NCI-H1417 (cell line): Measurements from ENCODE around the gene PHPT1.
A peak's percentile ranks its signal among the peaks of the same experiment; 100 is the strongest.
"Not testable (repeated sequence)": the region's sequence is repeated elsewhere in the genome, so short reads cannot be mapped to it uniquely, and the experiment has no call there.

Experiments
- DNase-seq, 3 experiments: peaks; one replicate each; lab custom pipeline; 2025; lab: John Stamatoyannopoulos, UW

The PHPT1 gene

GRCh38 chr9:136823136-136824046 is 25.8 kb upstream of the PHPT1 start:
- DNase-seq = peak in 2 of 3 experiments; percentile 85 to 93

DNA sequence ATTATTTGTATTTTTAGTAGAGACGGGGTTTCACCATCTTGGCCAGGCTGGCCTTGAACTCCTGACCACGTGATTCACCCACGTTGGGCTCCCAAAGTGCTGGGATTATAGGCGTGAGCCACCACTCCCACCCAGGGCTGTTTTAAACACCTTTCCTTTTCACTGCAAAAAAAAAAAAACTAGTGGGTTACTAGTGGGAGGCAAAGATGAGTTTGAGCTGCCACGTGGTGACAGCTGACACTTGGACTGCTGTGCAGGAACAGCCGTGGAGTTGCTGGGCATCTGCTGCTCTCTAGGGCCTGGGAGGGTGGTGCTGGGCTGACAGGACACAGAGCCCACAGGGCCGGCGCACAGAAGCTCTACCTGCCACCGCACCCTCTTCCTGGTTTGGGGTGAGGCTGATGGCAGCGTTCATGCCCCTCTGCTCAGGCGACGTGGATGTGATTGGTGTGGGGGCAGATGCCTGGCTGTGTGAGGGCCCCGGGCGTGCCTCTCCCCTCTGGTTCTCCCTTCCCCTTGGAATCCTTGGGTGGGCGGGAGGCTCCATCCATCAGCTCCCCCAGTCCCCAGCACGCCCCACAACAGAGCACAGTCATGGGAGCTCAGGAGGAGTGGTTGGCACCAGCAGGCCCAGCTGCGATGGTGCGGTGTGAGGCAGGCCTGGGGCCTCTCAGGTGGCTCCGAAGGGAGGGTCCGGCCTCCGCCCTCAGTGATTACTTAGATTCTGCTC is 24.5 kb upstream of the PHPT1 start:
- DNase-seq = no peak

DNA sequence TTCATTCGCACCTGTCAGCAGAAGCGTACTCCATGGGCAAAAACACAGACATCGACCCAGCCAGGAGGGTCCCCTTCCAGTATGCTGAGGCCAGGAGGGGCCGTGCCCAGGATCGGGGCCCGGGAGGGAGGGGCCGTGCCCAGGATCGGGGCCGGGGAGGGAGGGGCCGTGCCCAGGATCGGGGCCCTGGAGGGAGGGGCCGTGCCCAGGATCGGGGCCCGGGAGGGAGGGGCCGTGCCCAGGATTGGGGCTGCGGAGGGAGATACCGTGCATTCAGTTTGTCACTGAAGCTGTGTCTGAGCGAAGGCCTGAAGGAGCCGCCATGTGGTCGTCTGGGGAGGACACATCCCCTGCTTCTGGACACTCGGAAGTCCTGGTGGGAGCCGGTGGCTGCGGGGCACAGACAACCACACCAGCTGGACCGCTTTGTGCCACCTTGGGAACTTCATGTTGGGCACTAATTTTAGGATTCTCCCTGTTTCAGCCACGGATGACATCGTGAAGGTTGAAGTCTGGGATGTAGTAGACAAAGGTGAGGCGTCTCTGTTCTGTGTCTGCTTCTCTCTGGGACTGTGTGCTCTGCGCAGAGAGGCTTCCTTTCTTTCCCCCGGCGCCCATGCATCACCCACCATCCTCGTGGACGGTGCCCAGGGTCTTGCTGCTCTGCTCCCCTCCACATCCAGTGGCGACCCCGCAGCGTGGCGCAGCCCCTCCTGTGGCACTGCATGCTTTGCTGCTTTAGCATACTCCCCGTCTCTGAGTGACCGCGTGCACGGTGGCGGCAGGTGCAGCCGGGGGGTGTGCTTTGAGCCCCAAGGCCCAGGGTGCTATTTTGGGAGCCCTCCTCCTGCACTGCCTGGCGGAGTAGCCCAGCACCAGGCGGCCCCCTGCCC is 23.7 kb upstream of the PHPT1 start:
- DNase-seq = no peak

GRCh38 chr9:136826188-136826541 is 23.0 kb upstream of the PHPT1 start:
- DNase-seq = no peak

GRCh38 chr9:136826703-136827582 is 22.3 kb upstream of the PHPT1 start:
- no peak for DNase-seq

GRCh38 chr9:136827794-136828473 is 21.3 kb upstream of the PHPT1 start:
- no peak for DNase-seq

GRCh38 chr9:136828474-136829140 is 20.6 kb upstream of the PHPT1 start:
- DNase-seq = no peak

DNA sequence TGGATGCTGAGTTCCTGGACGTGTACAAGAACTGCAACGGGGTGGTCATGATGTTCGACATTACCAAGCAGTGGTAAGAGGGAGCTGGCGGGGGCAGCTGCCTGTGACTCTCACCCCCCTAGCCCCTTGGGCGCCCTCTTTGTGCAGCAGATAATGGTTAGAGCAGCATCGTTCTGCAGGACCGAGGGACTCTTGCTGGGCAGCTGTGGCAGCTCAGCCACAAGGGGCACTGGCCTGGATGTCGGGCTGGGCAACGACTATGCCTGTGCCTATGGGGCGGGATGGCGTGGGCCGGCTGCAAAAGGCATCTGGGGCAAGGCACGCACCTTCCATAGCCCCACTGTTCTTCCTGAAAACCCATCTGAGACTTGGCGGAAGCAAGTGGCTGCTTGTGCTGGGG is 19.8 kb upstream of the PHPT1 start:
- no peak for DNase-seq

DNA sequence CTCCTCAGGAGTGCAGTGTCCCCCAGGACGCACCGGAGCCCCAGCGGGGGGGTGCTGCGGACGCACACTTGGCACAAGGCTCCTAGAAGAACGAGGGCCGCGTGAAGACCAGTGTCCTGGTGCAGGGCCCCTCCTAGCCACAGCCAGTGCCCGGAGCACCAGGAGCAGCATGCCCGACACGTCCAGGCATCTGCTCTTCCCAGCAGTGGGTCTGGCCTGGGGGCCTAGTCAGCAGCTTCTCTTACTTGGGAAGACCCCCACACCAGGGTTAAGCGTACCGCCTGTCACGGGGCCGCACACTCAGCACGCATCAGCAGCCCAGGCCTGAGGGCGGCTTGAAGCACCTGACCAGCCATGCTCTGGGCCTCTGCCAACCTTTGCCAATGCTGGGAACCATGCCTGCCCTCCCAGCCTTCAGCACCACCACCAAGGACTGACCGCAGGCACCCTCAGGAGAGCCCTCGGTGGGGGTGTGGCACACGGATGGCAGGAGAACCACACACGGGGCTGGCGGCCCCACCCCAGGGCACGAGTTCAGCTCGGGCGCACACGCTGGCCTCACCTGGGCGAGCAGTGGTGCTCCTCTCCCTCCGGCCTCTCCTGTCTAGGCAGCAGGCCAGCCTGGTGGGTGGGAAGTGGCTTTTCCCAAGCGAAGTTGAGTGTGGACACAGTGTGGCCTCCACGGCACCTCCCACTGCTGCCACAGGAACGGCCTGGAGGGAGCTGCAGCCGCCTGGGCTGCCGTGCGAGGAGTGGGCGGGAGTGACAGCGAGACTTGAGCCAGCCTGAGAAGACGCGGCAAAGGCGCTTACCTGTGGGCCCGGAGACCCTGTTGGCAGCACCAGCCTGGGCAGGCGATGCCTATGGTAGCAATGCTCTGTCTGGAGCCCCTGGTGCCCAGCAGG is 19.0 kb upstream of the PHPT1 start:
- no peak for DNase-seq

DNA sequence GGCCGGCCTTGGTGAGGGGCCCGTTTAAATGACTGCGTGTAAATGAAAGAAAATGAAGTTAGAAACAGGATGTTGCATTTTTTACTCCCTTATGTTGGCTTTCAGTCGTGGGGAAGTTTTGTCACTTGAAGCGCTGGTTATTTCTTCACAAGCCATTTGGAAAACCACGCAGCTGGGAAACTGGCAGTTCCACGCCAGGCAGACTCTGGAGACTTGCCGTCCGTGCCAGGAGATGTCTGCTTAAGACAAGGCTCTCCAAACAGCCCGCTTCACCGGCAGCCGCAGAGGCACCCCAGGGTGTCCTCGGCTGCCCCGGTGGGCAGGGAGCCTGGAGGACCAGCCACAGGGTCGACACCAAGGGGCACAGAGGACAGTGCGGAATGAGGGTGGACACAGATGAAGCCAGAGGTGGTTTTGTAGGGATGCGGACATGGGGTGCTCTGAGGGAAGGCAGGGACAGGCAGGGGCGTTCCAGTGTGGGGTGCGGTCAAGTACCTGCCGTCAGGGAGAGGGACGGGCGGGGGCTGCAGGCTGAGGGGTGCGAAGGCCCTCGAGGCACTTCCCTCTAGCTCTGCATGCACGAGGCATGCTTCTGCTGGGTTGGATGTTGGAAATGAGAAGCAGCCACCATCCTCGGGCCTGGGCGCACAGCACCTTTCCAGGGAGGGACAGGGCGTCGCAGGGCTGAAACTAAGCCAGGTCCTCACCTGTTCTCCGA is 18.0 kb upstream of the PHPT1 start:
- DNase-seq = no peak

DNA sequence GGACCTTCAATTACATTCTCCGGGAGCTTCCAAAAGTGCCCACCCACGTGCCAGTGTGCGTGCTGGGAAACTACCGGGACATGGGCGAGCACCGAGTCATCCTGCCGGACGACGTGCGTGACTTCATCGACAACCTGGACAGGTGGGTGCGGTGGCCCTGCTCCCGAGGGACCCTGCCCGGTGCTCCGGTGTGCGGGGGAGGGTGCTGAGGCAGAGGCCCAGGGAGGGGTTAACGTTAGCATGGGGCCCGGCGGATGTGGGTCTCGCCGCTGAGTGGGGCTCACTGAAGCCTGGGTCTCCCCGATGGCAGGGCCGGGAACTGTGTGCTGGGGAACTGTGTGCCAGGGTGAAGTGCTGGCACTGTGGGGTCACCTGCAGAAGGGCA is 17.5 kb upstream of the PHPT1 start:
- DNase-seq = no peak

GRCh38 chr9:136832581-136832980 is 16.6 kb upstream of the PHPT1 start:
- no peak for DNase-seq

DNA sequence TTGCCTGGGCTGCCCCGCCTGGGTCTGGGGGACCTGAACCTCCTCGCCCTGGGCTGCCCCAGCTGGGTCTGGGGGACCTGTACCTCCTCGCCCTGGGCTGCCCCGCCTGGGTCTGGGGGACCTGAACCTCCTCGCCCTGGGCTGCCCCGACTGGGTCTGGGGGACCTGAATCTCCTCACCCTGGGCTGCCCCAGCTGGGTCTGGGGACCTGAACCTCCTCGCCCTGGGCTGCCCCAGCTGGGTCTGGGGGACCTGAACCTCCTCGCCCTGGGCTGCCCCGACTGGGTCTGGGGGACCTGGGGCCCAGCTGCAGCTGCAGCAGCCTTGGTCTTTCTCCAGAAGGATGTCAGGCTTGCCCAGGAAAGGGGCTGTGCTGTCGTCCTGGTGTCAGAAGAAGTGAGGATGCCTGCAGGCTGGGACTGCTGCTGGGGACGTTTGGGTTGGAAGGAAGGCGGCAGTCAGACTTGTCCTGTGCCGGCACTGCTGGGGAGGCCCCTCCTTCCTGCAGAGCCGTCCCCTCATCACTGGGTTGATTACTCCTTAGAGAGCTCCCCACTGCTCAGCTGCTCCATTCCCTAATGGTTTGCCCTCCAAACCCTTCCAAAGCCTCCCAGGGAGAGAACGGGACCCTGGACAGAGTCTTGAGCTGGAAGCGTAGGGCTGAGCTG is 15.7 kb upstream of the PHPT1 start:
- DNase-seq = not testable (repeated sequence)

DNA sequence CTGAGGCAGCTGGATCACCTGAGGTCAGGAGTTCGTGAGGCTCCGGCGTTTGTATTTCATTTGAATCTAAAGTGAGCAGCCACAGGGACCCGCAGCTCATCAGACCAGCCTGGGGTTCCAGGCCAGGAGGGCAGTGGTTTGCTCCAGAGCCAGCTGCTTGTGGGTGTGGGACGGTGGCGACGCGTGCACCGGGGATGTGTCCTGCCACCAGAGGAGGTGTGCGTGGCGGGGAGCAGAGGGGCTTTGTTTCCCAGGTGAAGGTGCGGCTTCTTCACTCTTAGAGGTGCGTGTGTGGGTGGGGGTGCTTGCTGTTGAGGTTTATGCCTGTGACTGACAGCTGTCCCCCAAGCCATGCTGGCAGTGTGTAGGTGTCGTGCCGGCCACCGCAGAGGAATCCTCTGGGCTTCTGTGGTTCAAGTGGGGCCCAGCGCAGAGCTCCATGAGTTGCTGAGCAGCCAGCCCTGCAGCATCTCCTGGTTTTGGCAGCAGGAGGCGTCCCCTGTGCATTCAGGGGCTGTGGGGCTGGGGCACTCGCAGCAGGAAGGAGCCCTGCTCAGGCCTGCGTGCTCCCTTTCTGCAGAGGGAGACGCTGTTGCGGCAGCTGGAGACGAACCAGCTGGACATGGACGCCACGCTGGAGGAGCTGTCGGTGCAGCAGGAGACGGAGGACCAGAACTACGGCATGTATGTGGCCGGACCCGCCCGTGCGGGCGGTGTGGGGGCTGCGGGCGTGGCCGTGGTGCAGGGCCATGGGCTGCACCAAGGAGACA is 13.9 kb upstream of the PHPT1 start:
- no peak for DNase-seq

- DNase-seq = no peak
Measured at GRCh38 chr9:136835932-136836904, 13.0 kb upstream of the PHPT1 start.
